Activated CD4-positive, CD25-positive, alpha-beta regulatory T cell treated with anti-CD3 and anti-CD28 coated beads, Interleukin-2, amount 50 U/mL, for 16 hours (primary cell): ENCODE results near the gene SNAI3.

Experiments used
- DNase-seq: peaks from one replicate; pipeline ENCODE4 v3.0.0-alpha.2; 2020; ENCODE audit warnings: low read depth, low spot score

Gene SNAI3

GRCh38 chr16:88705801-88706228 is 19.5 kb upstream of the SNAI3 start:
- DNase-seq = no peak

- DNase-seq = no peak
These were observed 18.9 kb upstream of the SNAI3 start for GRCh38 chr16:88705076-88705684.

- peak; percentile 30 for DNase-seq
These were observed 17.4 kb upstream of the SNAI3 start for GRCh38 chr16:88703486-88704309.

GRCh38 chr16:88702371-88703210 is 16.3 kb upstream of the SNAI3 start:
- no peak for DNase-seq

- no peak for DNase-seq
These were observed 15.5 kb upstream of the SNAI3 start for GRCh38 chr16:88701581-88702370.

- peak; percentile 93 for DNase-seq
These were observed 14.6 kb upstream of the SNAI3 start for GRCh38 chr16:88700636-88701482.

- no peak for DNase-seq
These were observed 14.0 kb upstream of the SNAI3 start for GRCh38 chr16:88700322-88700635.

GRCh38 chr16:88699180-88699579 is 12.9 kb upstream of the SNAI3 start:
- DNase-seq = no peak

GRCh38 chr16:88698646-88699045 is 12.3 kb upstream of the SNAI3 start:
- DNase-seq = no peak

GRCh38 chr16:88697831-88698615 is 11.7 kb upstream of the SNAI3 start:
- DNase-seq = no peak

- no peak for DNase-seq
These were observed 11.0 kb upstream of the SNAI3 start for GRCh38 chr16:88697116-88697830.

- no peak for DNase-seq
These were observed 10.1 kb upstream of the SNAI3 start for GRCh38 chr16:88696441-88696840.

GRCh38 chr16:88695753-88696152 is 9.4 kb upstream of the SNAI3 start:
- DNase-seq = no peak

GRCh38 chr16:88695218-88695617 is 8.9 kb upstream of the SNAI3 start:
- no peak for DNase-seq

GRCh38 chr16:88694221-88695087 is 8.1 kb upstream of the SNAI3 start:
- DNase-seq = no peak

GRCh38 chr16:88693420-88694177 is 7.3 kb upstream of the SNAI3 start:
- DNase-seq = no peak

- no peak for DNase-seq
These were observed 6.6 kb upstream of the SNAI3 start for GRCh38 chr16:88692861-88693260.
